GM19043 (cell line): ENCODE measurements around the gene CHMP5.
"Not testable (repeated sequence)": the region's sequence is repeated elsewhere in the genome, so short reads cannot be mapped to it uniquely, and the experiment has no call there.

Experiments used
- ATAC-seq: cut with Tn5 transposase; IDR thresholded peaks from one replicate; pipeline ENCODE4 v1.9.1; 2021; ENCODE audit warnings: low read depth; ENCODE audit not compliant: unreplicated experiment

CHMP5 gene

GRCh38 chr9:33310748-33311147, 45.9 kb downstream of the CHMP5 start:
- ATAC-seq, result no peak

DNA sequence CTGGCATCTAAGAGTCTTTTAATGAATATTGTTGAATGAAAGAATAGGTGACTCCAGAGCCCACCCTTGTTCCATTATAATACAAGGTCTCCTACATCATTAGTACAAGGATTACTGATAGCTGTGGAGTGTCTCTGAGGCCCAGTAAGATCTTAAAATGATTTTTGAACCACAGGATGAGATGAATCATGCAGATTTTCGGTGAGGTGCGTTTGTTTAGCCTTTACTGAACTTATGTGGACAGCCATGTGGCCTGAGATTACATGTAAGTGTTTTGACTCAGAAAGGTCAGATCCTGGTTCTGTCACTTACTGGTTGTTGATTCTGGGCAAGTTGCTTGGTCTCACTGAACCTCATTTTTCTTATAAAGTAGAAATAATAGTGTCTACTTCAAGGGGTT, 47.1 kb downstream of the CHMP5 start:
- ATAC-seq, result no peak

GRCh38 chr9:33315371-33315770, 50.5 kb downstream of the CHMP5 start:
- ATAC-seq, result no peak

- ATAC-seq, result not testable (repeated sequence)
Observed at GRCh38 chr9:33317136-33317535, 52.3 kb downstream of the CHMP5 start.

GRCh38 chr9:33318225-33318624, 53.4 kb downstream of the CHMP5 start:
- ATAC-seq, result no peak

DNA sequence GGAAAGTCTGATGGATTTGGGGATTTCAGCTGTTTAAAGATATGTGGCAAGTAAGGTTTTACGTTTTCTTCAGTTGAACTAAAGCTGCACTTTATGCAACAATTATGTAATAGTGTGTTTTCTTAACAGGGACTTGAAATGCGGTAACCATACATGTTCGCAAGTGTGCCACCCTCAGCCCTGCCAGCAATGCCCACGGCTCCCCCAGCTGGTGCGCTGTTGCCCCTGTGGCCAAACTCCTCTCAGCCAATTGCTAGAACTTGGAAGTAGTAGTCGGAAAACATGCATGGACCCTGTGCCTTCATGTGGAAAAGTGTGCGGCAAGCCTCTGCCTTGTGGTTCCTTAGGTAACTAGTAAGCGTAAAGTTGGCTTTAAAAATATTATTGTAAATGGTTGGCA, 53.9 kb downstream of the CHMP5 start:
- no peak for ATAC-seq

GRCh38 chr9:33320230-33320567, 55.4 kb downstream of the CHMP5 start:
- ATAC-seq, result no peak

DNA sequence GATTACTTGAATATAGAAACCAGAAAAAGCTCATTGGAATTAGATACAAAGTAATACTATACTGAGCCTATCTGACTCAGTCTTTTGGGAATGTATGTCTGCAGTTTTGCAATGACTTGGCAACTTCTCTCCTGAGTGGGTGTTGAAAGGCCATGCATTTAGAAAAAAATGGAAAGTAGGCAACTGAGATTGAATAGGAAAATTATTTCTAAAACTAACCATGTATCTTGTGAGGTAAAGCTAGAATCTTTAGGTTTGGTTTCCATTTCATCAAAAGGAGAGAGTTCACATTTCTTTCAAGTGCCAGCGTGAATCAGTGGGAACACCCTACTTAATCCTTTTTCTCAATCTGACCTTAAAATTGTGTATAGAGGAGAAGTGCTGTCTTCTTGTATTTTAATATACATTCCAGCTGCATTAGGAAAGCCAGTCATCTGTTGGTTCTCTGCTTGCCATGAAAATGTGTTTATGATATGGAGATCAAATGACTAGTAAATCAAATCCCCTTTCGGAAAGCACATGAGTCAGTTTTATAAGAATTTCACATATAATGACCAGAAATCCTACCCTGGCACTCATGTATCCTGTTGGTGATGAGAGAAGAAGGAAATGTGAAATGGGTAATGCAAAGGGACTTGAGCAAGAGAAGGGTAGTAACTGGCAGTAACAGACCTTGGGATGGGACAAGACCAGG, 55.9 kb downstream of the CHMP5 start:
- no peak for ATAC-seq

DNA sequence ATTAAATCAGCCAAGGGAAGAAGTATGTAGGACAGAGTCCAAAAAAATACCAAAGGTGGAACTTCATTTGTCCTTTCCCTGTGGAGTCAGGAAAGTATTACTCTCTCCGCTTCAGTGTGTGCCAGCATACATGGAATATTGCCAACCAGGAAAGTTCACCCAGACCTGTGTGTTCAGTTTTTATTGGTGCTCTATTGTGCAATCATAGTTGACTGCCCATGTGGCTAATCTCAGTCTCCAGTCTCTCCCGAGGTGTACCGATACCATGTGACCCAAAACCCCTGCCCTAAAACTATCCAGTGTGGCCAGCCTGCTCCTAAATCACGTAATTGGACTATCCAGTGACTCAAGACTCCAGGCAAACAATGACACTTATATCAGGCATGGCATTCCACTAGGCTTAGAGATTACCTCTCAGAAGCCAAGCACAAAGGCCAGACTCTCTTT, 64.3 kb downstream of the CHMP5 start:
- ATAC-seq, result no peak

DNA sequence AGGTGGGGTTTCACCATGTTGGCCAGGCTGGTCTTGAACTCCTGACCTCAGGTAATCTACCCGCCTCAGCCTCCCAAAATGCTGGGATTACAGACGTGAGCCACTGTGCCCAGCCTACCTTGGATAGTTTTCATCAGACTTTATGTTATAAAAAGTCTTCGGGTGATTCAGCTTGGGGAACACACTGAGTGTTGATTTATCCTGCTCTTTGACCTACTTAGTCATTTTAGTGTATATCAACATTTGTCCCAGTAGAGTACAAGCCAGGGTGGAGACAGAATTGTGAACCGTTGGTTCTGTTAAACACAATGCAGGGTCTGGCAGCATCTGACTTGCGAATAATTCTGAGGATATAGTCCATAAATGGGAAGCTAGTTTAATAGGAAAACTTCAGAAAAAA, 65.1 kb downstream of the CHMP5 start:
- ATAC-seq, result no peak

GRCh38 chr9:33331377-33331891, 66.6 kb downstream of the CHMP5 start:
- no peak for ATAC-seq
